ENCODE results near the gene ABRAXAS1. TPM values are rescaled to one million over a fixed set of nuclear protein-coding genes. Genes with fewer than 3 reads are reported as not detected.

Gene ABRAXAS1
- total RNA-seq (10 to 100 TPM in 1 of 2 donors, 1 to 10 TPM in 1; 9.4 to 23.4 TPM), polyA plus RNA-seq (1 to 10 TPM; 4.3 to 5.0 TPM)
- long read RNA-seq, donor 1, full-length matches to known transcripts: 4 of 4 reads
- long read RNA-seq, donor 1, partial matches to known transcripts: 0 of 4 reads
- long read RNA-seq, donor 1, other reads (novel, unspliced or antisense): 0 of 4 reads
- long read RNA-seq, donor 2, full-length matches to known transcripts: 2 of 2 reads
- long read RNA-seq, donor 2, partial matches to known transcripts: 0 of 2 reads
- long read RNA-seq, donor 2, other reads (novel, unspliced or antisense): 0 of 2 reads
- long read RNA-seq, donor 3, full-length matches to known transcripts: 6 of 6 reads
- long read RNA-seq, donor 3, partial matches to known transcripts: 0 of 6 reads
- long read RNA-seq, donor 3, other reads (novel, unspliced or antisense): 0 of 6 reads
- long read RNA-seq, donor 4, partial matches to known transcripts: 0 of 1 reads
- long read RNA-seq, donor 4, other reads (novel, unspliced or antisense): 0 of 1 reads
- long read RNA-seq, donor 5, full-length matches to known transcripts: 3 of 3 reads
- long read RNA-seq, donor 5, partial matches to known transcripts: 0 of 3 reads
- long read RNA-seq, donor 5, other reads (novel, unspliced or antisense): 0 of 3 reads

GRCh38 chr4:83484500-83485461, at the start of gene ABRAXAS1:
ABRAXAS1 (minus strand) TSS chr4:83485100; CDS start chr4:83485072, 28 bp downstream.
- peaks cover 0 to 13% (median 3%) of the 10 kb centered on the region in 5 donors for H3K4me1 ChIP-seq (ENCODE audit: control insufficient read depth in 5 of 5, insufficient read depth in 5 of 5, low read length in 5 of 5)
- H3K27ac ChIP-seq (ENCODE audit: low read depth in 1 of 2, low read length in 1 of 2): peak within 1 kb of the TSS; percentile 87 to 88
- H3K9ac ChIP-seq (ENCODE audit: insufficient read depth in 1 of 2, low read length in 2 of 2): peak within 1 kb of the TSS; percentile 42 to 78
- H3K36me3 ChIP-seq (ENCODE audit: control insufficient read depth in 4 of 4, insufficient read depth in 4 of 4, low read length in 4 of 4): peaks cover 0 to under 1% (median 0%) of the 10 kb centered on the region in 4 donors
- peak within 1 kb of the TSS; percentile 61 for H3K4me3 ChIP-seq
- ATAC-seq (ENCODE audit: insufficient read depth, low FRiP score) (peak; percentile 100), DNase-seq (peak; percentile 95 to 98 (median 96))
- H3K27me3 ChIP-seq (ENCODE audit: control insufficient read depth in 3 of 3, insufficient read depth in 3 of 3, low read length in 2 of 3): no peaks in the 10 kb centered on the region
- H3K9me3 ChIP-seq (ENCODE audit: control insufficient read depth in 4 of 4, insufficient read depth in 3 of 4, low read length in 3 of 4): no peaks in the 10 kb centered on the region
- TF ChIP-seq CTCF (IDR thresholded peaks at IDR 0.05; ENCODE audit: control extremely low read depth, extremely low read depth): no peak
- 1% methylated on average over 75 to 93 of the region's 93 CpGs for WGBS, 2 donors

- 95% methylated on average over 2 of the region's 2 CpGs for WGBS, 2 donors
Measured at GRCh38 chr4:83527671-83528070, 42.8 kb upstream of the ABRAXAS1 start.

GRCh38 chr4:83522239-83522638, 37.3 kb upstream of the ABRAXAS1 start:
- no peak overlapping the region for H3K9ac ChIP-seq (ENCODE audit: insufficient read depth in 1 of 2, low read length in 2 of 2)
- DNase-seq (no peak), ATAC-seq (ENCODE audit: insufficient read depth, low FRiP score) (no peak)
- 75 to 77% methylated on average over 3 of the region's 3 CpGs for WGBS, 2 donors
- peaks cover 0 to 2% (median 0%) of the 10 kb centered on the region in 4 donors for H3K9me3 ChIP-seq (ENCODE audit: control insufficient read depth in 4 of 4, insufficient read depth in 3 of 4, low read length in 3 of 4)
- TF ChIP-seq CTCF (IDR thresholded peaks at IDR 0.05; ENCODE audit: control extremely low read depth, extremely low read depth): no peak
- H3K27me3 ChIP-seq (ENCODE audit: control insufficient read depth in 3 of 3, insufficient read depth in 3 of 3, low read length in 2 of 3): peaks cover 0 to 4% (median 2%) of the 10 kb centered on the region in 3 donors
- no peaks in the 10 kb centered on the region for H3K4me1 ChIP-seq (ENCODE audit: control insufficient read depth in 5 of 5, insufficient read depth in 5 of 5, low read length in 5 of 5)
- no peak overlapping the region for H3K4me3 ChIP-seq
- no peaks in the 10 kb centered on the region for H3K36me3 ChIP-seq (ENCODE audit: control insufficient read depth in 4 of 4, insufficient read depth in 4 of 4, low read length in 4 of 4)
- no peak overlapping the region for H3K27ac ChIP-seq (ENCODE audit: low read depth in 1 of 2, low read length in 1 of 2)

More at GRCh38 chr4:83527671-83528070, 42.8 kb upstream of the ABRAXAS1 start:
- H3K4me1 ChIP-seq (ENCODE audit: control insufficient read depth in 5 of 5, insufficient read depth in 5 of 5, low read length in 5 of 5): no peaks in the 10 kb centered on the region
- peaks cover 0 to 2% (median 0%) of the 10 kb centered on the region in 4 donors for H3K9me3 ChIP-seq (ENCODE audit: control insufficient read depth in 4 of 4, insufficient read depth in 3 of 4, low read length in 3 of 4)
- H3K27me3 ChIP-seq (ENCODE audit: control insufficient read depth in 3 of 3, insufficient read depth in 3 of 3, low read length in 2 of 3): peaks cover 0 to 3% (median 0%) of the 10 kb centered on the region in 3 donors
- no peak for DNase-seq
- no peaks in the 10 kb centered on the region for H3K36me3 ChIP-seq (ENCODE audit: control insufficient read depth in 4 of 4, insufficient read depth in 4 of 4, low read length in 4 of 4)
- ATAC-seq (ENCODE audit: insufficient read depth, low FRiP score): no peak
- TF ChIP-seq CTCF (IDR thresholded peaks at IDR 0.05; ENCODE audit: control extremely low read depth, extremely low read depth): no peak
- H3K27ac ChIP-seq (ENCODE audit: low read depth in 1 of 2, low read length in 1 of 2): no peak overlapping the region
- no peak overlapping the region for H3K9ac ChIP-seq (ENCODE audit: insufficient read depth in 1 of 2, low read length in 2 of 2)
- H3K4me3 ChIP-seq: no peak overlapping the region
